Measurements from ENCODE around the gene NOSIP. TPM values are rescaled to one million over a fixed set of nuclear protein-coding genes. Genes with fewer than 3 reads are reported as not detected.

NOSIP gene
- total and polyA plus RNA-seq, 2 of the 4 experiments (the other 2 are of a cell fraction): 118 to 138 TPM

DNA sequence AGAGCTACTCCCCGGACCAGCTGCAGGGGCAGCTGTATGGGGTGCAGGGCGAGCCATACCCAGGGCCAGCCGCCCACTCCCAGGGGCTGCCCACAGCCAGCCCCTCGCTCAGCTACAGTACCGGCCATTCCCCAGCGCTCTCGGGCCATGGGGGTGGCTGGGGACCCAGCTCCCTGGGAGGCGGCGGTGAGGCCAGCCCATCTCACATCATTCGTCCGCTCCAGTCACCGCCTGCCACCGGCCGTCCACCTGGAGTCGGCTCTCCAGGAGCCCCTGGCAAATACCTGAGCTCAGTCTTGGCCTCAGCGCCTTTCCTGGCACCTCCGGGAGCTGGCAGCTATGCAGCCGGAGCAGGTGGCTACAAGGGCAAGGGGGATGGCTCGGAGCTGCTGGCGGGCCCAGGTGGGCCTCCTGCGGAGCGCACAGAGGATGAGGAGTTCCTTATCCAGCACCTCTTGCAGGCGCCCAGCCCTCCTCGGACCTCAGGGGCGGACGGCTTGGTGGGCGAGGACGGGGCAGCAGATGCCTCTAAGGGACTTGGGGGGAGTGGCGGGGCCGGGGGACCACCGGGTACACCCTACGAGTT is 15.6 kb upstream of the NOSIP start:
- no peak for ATAC-seq (ENCODE audit: low read depth)
- intact Hi-C loops (cut with micrococcal nuclease): no loop called here
- Histone ChIP-seq H2AK9ac (replicated peaks; ENCODE audit: low read depth, low read length, poor library complexity) (no peak overlapping the region), H3K36me3 (ENCODE audit: control insufficient read depth, insufficient read depth, low read length) (peaks cover 54% of the 10 kb centered on the region), H3K4me1 (ENCODE audit: control insufficient read depth, insufficient read depth, low read length) (peaks cover 7% of the 10 kb centered on the region; the same call in 1 of the 2 replicates), H2BK5ac (ENCODE audit: low read depth, low read length, poor library complexity, severe bottlenecking) (no peak overlapping the region), H3K4me2 (ENCODE audit: low read depth, low read length) (no peak overlapping the region), H3K18ac (ENCODE audit: low read depth, low read length) (no peak overlapping the region), H3K9ac (ENCODE audit: low read depth, low read length) (no peak overlapping the region), H4K20me1 (ENCODE audit: insufficient read depth, low read length) (peaks cover 39% of the 10 kb centered on the region), H3K23ac (ENCODE audit: low read depth, low read length) (no peak overlapping the region), H2BK15ac (ENCODE audit: low read depth, low read length) (no peak overlapping the region), H3K4me3 (ENCODE audit: insufficient read depth, low read depth, low read length) (no peak overlapping the region), H4K5ac (ENCODE audit: low read depth, low read length) (no peak overlapping the region), H3K9me1 (ENCODE audit: insufficient read depth, low read length) (peaks cover 3% of the 10 kb centered on the region; the same call in 1 of the 2 replicates), H2AK5ac (ENCODE audit: low read depth, low read length) (no peak overlapping the region), H2BK20ac (ENCODE audit: low read depth, low read length) (no peak overlapping the region), H3K56ac (ENCODE audit: extremely low read depth, insufficient read depth, low read length) (no peak overlapping the region), H4K8ac (ENCODE audit: low read depth in 2 of 2, low read length in 2 of 2) (no peak overlapping the region), H3K27me3 (ENCODE audit: control insufficient read depth, insufficient read depth, low read length) (no peaks in the 10 kb centered on the region), H3K14ac (replicated peaks; ENCODE audit: low read depth, low read length) (no peak overlapping the region), H3K79me1 (ENCODE audit: low read depth in 1 of 2, low read length in 2 of 2) (peaks cover 18 to 44% of the 10 kb centered on the region in 2 experiments), H2AFZ (replicated peaks; ENCODE audit: low read length, poor library complexity) (no peak overlapping the region), H3K27ac (ENCODE audit: insufficient read depth, low read length) (no peak overlapping the region), H2BK120ac (ENCODE audit: low read depth, low read length) (no peak overlapping the region), H3K4ac (ENCODE audit: low read depth, low read length) (no peak overlapping the region), H3K9me3 (ENCODE audit: control insufficient read depth, insufficient read depth, low read length) (no peaks in the 10 kb centered on the region), H4K91ac (ENCODE audit: insufficient read depth, low read depth, low read length) (no peak overlapping the region)
- TF ChIP-seq MXI1 (IDR thresholded peaks at IDR 0.05; ENCODE audit: borderline replicate concordance, low read depth, low read length) (no peak), RFX5 (IDR thresholded peaks at IDR 0.05; ENCODE audit: low read depth, low read length) (no peak), BHLHE40 (IDR thresholded peaks at IDR 0.05; ENCODE audit: low read depth, low read length) (no peak), POLR2A (IDR thresholded peaks at IDR 0.05; ENCODE audit: low read depth, low read length) (no peak), FOS (IDR thresholded peaks at IDR 0.05; ENCODE audit: low read depth, low read length) (no peak), MAZ (IDR thresholded peaks at IDR 0.05; ENCODE audit: borderline replicate concordance, low read depth, low read length) (no peak), CEBPB (IDR thresholded peaks at IDR 0.05; ENCODE audit: low read depth, low read length) (no peak), RCOR1 (IDR thresholded peaks at IDR 0.05; ENCODE audit: insufficient replicate concordance, low read length) (no peak), SMC3 (IDR thresholded peaks at IDR 0.05; ENCODE audit: low read depth, low read length) (no peak), RAD21 (IDR thresholded peaks at IDR 0.05; ENCODE audit: low read length) (no peak), MAFK (IDR thresholded peaks at IDR 0.05; ENCODE audit: low read depth, low read length) (no peak), CHD1 (IDR thresholded peaks at IDR 0.05; ENCODE audit: low read depth, low read length) (no peak), NFE2L2 (IDR thresholded peaks at IDR 0.05; ENCODE audit: low read depth, low read length) (no peak)
- TF ChIP-seq, protein P1, sequence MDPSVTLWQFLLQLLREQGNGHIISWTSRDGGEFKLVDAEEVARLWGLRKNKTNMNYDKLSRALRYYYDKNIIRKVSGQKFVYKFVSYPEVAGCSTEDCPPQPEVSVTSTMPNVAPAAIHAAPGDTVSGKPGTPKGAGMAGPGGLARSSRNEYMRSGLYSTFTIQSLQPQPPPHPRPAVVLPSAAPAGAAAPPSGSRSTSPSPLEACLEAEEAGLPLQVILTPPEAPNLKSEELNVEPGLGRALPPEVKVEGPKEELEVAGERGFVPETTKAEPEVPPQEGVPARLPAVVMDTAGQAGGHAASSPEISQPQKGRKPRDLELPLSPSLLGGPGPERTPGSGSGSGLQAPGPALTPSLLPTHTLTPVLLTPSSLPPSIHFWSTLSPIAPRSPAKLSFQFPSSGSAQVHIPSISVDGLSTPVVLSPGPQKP (IDR thresholded peaks at IDR 0.05; ENCODE audit: borderline replicate concordance, low read depth, low read length): no peak
- TF ChIP-seq, protein P2, sequence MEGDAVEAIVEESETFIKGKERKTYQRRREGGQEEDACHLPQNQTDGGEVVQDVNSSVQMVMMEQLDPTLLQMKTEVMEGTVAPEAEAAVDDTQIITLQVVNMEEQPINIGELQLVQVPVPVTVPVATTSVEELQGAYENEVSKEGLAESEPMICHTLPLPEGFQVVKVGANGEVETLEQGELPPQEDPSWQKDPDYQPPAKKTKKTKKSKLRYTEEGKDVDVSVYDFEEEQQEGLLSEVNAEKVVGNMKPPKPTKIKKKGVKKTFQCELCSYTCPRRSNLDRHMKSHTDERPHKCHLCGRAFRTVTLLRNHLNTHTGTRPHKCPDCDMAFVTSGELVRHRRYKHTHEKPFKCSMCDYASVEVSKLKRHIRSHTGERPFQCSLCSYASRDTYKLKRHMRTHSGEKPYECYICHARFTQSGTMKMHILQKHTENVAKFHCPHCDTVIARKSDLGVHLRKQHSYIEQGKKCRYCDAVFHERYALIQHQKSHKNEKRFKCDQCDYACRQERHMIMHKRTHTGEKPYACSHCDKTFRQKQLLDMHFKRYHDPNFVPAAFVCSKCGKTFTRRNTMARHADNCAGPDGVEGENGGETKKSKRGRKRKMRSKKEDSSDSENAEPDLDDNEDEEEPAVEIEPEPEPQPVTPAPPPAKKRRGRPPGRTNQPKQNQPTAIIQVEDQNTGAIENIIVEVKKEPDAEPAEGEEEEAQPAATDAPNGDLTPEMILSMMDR (conservative IDR thresholded peaks at IDR 0.05; ENCODE audit: low read depth, low read length): no peak
- TF ChIP-seq, protein P3, sequence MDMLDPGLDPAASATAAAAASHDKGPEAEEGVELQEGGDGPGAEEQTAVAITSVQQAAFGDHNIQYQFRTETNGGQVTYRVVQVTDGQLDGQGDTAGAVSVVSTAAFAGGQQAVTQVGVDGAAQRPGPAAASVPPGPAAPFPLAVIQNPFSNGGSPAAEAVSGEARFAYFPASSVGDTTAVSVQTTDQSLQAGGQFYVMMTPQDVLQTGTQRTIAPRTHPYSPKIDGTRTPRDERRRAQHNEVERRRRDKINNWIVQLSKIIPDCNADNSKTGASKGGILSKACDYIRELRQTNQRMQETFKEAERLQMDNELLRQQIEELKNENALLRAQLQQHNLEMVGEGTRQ (IDR thresholded peaks at IDR 0.05; ENCODE audit: low read depth, low read length): no peak
- BruUV-seq (replicated peaks): TSS peak; percentile 36
- POLR2A ChIA-PET (ENCODE audit: unreplicated experiment): no interaction called here
- CTCF ChIA-PET: no interaction called here
- dilution Hi-C loops (cut with HindIII; ENCODE audit: low sequenced_read_pairs, unreplicated experiment): no loop called here
- no peak for DNase-seq
- WGBS, 2 experiments (ENCODE audit: extremely low coverage in 2 of 2, insufficient read length in 1 of 2): 98% methylated on average over 17 of the region's 32 CpGs; no CpG with 5 or more reads in 1 of the 2 experiments
- in situ Hi-C loops (cut with MboI; ENCODE audit: low sequenced_read_pairs): no loop called here

All from IMR-90 (cell line).